Memory B cell (primary cell): Measurements from ENCODE around the gene RAPGEF3.
A peak's percentile ranks its signal among the peaks of the same experiment; 100 is the strongest.

Experiments used
- ATAC-seq: fragments of 150-1000 bp; cut with Tn5 transposase; 2 replicates; pipeline ENCODE4 v1.10.0; 2021; ENCODE audit warnings: low read depth, mild to moderate bottlenecking, moderate library complexity
- DNase-seq, 2 donors: peaks; one replicate each; pipeline ENCODE4 v3.0.0; 2022; ENCODE audit warnings: low spot score in 2 of 2
- H3K27ac Mint-ChIP-seq: one replicate; pipeline ENCODE4 v1.8.0; 2022; ENCODE audit warnings: mild to moderate bottlenecking, moderate library complexity, mixed read lengths
- H3K27me3 Mint-ChIP-seq: one replicate; pipeline ENCODE4 v1.8.0; 2022; ENCODE audit warnings: mixed read lengths
- H3K36me3 Mint-ChIP-seq: one replicate; pipeline ENCODE4 v1.8.0; 2022; ENCODE audit warnings: mild to moderate bottlenecking, mixed read lengths
- H3K4me1 Mint-ChIP-seq: one replicate; pipeline ENCODE4 v1.8.0; 2022; ENCODE audit warnings: mixed read lengths
- H3K4me3 Mint-ChIP-seq: one replicate; pipeline ENCODE4 v1.8.0; 2022; ENCODE audit warnings: mild to moderate bottlenecking, moderate library complexity, mixed read lengths
- H3K9me3 Mint-ChIP-seq: one replicate; pipeline ENCODE4 v1.8.0; 2022; ENCODE audit warnings: mixed read lengths

RAPGEF3 gene

DNA sequence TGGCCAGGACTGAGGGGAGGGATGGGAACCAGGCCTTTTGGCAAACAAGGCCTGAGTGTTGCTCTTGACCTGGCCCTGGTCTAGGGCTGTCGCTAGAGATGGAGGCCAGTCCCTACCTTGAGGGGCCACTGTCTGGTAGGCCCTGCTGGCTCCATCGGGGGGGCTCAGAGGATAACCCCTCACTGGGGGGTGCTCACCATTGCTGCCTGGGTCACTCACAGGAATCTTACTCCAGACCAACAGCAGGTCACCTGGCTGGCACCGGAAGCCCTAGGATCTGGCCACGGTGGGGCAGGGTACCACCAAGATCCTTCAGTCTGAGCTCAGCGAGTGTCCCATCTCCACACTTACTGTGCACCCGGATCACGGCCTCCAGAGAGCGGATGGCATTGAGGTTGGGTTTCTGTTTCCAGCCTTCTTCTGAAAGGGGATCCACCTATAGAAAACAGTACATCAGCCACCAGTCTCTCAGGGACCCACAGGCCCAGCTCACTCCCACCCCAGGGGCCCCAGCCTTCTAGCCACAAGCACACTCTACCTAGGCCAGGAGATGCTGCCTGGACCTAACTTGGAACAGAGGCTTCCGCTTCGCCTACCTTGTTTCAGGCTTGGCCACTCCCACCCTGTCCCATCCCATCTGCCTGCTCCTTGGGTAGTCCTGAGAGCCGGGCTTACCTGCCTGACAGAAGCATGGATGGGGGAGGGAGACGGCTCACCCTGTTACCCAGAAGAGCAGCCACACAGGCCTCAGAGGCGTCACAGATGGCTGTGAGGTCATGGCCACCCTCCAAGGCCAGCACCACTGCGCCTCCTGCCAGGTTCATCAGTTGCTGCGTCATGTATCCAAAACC lies 26.6 kb upstream of the RAPGEF3 start:
- H3K4me1 Mint-ChIP-seq: peaks cover 3% of the 10 kb centered on the region
- no peak overlapping the region for H3K4me3 Mint-ChIP-seq
- no peaks in the 10 kb centered on the region for H3K9me3 Mint-ChIP-seq
- no peak for ATAC-seq
- H3K27ac Mint-ChIP-seq: peak overlapping the region; percentile 24
- no peaks in the 10 kb centered on the region for H3K27me3 Mint-ChIP-seq
- no peak for DNase-seq
- H3K36me3 Mint-ChIP-seq: peaks cover 34% of the 10 kb centered on the region

DNA sequence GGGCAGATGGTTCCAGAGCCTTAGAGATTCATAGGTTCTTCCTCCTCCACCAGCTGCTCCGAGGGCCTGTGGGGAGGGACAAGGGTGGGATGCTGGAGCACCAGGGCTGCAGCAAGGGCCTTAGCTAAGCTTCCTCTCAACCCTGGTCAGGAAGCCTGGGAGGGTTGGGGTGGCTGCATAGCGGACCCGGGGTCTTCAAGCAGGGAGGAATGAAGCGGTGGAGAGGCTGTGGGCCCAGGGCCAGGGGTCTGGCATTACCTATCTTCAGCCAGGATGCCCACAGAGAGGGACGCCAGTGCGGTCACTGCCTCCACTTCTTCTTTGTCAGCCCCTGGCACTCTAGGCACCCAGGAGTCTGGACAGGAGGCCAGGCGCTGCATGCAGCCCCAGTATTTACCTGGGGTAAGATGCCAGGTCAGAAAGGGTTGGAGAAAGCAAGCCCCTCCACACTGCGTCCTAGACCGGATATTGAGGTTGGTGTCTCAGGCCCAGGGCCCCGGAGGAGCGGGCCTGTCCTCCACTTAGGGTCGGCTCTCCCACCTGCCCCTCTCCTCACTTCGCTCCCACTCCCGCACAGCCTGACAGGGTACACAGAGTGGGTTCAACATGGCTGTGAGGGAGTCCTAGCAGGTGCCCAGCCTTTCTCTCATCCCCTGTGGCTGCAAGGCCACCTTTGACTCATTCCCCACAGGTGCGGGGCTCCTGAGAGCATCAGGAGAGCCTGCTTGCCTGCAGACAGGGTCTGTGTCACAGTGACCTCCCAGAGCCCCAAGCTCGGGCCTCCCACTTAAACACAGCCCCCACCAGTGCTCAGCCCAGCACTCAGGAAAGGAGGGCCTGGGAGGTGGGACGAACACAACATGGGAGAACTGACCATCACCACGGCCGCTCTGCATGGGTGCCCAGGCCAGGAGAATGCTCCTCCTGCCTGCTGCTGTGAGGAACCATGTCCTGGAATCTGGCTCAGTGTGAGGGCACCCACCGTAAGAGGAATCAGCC lies 25.4 kb upstream of the RAPGEF3 start:
- Mint-ChIP-seq H3K4me3 (no peak overlapping the region), H3K4me1 (peaks cover 9% of the 10 kb centered on the region), H3K9me3 (no peaks in the 10 kb centered on the region), H3K27ac (peak overlapping the region; percentile 24), H3K36me3 (peaks cover 33% of the 10 kb centered on the region), H3K27me3 (no peaks in the 10 kb centered on the region)
- no peak for DNase-seq
- no peak for ATAC-seq

DNA sequence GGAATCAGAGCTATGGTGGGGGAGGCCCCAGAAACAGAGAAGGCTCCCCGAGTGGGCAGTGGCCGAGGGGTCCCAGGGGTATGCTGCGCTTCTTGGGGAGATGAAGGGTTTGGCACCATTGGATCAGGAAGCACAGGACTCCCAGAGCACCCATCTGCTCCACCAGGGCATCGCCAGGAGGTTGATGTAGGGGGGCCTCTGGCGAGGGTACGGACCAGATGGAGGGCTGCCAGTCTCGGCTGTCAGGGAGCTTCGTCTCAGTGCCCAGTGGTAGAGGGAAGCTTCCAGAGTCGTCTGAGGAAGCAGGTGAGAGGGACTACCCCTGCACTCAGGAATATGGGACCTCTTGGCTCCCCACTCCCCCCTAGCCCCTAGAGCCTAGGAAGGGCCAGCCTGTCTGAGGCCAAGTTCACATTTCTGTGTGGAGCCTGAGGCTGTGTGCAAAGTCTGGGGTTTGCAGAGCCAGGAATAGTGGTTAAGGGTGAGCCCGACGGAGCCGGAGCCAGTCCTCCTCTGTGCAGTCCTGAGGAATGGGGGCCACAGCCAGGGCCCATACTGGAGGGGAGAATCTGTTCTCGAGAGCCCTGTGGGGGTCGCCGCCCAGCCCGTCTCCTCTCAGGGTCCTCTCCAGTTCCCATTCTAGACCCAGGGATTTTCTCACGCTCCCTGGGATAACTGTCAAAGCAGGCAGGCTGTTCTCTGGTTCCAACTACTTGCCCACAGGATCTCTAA lies 24.5 kb upstream of the RAPGEF3 start:
- H3K4me3 Mint-ChIP-seq: no peak overlapping the region
- peaks cover 9% of the 10 kb centered on the region for H3K4me1 Mint-ChIP-seq
- ATAC-seq (no peak), DNase-seq (no peak)
- no peaks in the 10 kb centered on the region for H3K9me3 Mint-ChIP-seq
- H3K36me3 Mint-ChIP-seq: peaks cover 27% of the 10 kb centered on the region
- peak overlapping the region; percentile 42 for H3K27ac Mint-ChIP-seq
- H3K27me3 Mint-ChIP-seq: no peaks in the 10 kb centered on the region

DNA sequence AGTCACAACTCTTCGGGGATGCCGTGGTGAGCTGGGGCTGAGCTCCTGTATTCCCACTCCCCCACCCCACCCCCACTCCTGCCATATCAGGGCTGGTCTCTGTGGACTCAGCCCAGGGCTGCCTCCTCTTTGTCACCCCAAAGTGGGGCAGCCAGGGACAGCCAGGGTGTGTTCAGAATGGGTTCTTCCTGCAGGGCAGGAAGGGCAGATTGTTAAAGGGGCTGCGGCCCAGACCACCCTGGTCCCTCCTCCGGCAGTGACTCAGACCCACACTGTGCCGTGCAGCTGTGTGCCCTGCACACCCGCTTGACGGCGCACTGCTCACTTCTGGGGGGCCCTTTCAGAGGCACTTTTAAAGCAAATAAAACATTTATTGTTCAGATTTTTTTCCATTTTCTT lies 23.7 kb upstream of the RAPGEF3 start:
- no peaks in the 10 kb centered on the region for H3K9me3 Mint-ChIP-seq

DNA sequence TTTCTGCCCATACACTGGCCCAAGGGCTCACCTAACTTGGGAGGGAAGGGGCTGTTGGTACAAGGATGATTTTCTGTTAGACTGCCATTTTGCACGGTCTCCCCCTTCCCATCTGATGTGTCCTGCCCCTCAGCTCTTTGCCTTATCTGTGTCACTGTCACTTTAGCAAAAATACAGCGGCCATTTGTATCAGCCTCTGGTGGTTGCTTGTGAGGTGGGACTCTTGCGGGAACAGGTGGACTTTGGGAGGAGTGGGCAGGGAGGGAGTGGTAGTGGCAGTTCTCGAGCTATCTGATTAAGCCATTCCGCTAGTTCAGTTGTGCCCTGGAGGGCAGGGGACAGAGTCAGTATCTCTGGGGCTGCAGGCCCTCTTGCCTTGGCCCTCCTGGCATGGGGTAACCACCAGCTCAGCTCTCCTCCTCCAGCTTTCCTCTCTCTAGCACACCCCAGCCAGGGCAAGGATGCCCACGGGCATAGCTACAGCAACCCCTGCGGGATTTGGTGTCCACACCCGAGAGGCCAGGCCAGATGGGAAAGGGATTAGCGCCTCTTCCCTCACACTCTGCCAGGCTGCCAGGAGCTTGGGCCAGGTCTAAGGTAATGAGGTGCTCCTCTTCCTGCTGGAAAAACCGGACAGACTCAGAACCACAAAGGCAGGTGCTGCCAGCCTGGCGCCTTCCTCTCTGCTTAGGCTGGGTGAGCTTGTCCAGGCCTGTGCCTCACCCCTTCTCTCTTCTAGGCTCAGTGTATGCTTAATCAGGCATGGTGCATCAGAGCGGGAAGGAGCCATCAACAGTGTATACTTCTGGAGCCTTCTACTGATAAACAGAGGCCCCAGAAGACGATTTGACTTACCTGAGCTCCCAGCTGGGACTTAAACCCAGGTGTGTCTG lies 23.0 kb upstream of the RAPGEF3 start:
- Mint-ChIP-seq H3K27ac (peak overlapping the region; percentile 9), H3K27me3 (no peaks in the 10 kb centered on the region), H3K9me3 (no peaks in the 10 kb centered on the region), H3K4me3 (no peak overlapping the region), H3K36me3 (peaks cover 15% of the 10 kb centered on the region), H3K4me1 (peaks cover 13% of the 10 kb centered on the region)
- DNase-seq (no peak), ATAC-seq (no peak)

More for the DNA sequence above, 23.7 kb upstream of the RAPGEF3 start:
- ATAC-seq: no peak
- H3K4me1 Mint-ChIP-seq: peaks cover 13% of the 10 kb centered on the region
- H3K27me3 Mint-ChIP-seq: no peaks in the 10 kb centered on the region
- H3K4me3 Mint-ChIP-seq: no peak overlapping the region
- H3K27ac Mint-ChIP-seq: peak overlapping the region; percentile 42
- peaks cover 19% of the 10 kb centered on the region for H3K36me3 Mint-ChIP-seq
- DNase-seq: no peak

DNA sequence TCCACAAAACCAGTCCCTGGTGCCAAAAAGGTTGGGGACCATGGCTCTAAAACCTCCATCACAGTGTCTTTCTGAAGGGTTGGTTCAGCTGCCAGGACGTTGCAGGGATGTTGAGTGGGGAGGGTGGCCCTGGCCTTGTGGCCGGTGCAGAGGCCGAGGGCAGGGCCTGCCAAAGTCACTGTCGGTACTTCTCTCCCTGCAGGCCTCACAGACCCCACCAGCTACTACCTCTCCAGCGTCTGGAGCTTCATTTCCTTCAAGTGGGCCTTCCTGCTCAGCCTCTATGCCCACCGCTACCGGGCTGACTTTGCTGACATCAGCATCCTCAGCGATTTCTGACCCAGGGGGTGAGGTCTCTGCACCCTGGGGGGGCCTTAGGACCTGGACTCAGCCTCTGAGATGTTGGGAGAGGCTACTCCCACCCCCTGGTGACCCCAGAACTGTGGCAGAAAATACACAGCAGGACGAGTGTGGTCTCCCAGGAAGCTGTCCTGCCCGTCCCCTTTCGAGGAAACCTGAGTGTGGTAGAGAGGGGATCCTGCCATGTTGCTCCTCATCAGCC lies 21.3 kb upstream of the RAPGEF3 start:
- Mint-ChIP-seq H3K27ac (no peak overlapping the region), H3K9me3 (no peaks in the 10 kb centered on the region), H3K36me3 (peaks cover 5% of the 10 kb centered on the region), H3K27me3 (no peaks in the 10 kb centered on the region), H3K4me1 (peaks cover 23% of the 10 kb centered on the region), H3K4me3 (no peak overlapping the region)
- ATAC-seq (no peak), DNase-seq (no peak)

DNA sequence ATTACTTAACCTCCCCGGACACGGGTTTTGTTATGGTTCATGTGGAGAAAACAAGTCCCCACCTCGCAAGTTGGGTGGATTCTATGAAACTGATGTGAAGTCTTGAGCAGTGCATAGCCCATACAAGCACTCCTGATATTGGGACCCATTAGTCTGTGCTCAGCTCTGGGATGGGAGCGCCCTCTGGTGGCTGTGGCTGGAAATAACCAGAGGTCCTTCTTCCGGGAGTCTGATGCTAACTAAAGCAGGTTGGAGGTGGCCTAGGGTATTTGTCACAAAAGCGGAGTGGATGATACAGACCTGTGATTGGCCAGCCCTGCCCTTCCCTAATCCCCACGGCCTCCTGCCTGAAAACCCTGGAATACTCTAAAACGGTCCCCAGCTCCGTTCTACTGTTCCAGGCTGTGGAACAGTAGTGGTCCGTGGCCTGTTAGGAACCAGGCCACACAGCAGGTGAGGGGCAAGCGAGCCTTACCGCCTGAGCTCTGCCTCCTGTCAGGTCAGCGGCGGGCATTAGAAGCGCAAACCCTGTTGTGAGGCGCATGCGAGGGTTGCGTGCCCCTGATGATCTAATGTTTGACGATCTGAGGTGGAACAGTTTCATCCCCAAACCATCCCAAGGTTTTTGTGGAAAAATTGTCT lies 20.7 kb upstream of the RAPGEF3 start:
- peaks cover 27% of the 10 kb centered on the region for H3K4me1 Mint-ChIP-seq

DNA sequence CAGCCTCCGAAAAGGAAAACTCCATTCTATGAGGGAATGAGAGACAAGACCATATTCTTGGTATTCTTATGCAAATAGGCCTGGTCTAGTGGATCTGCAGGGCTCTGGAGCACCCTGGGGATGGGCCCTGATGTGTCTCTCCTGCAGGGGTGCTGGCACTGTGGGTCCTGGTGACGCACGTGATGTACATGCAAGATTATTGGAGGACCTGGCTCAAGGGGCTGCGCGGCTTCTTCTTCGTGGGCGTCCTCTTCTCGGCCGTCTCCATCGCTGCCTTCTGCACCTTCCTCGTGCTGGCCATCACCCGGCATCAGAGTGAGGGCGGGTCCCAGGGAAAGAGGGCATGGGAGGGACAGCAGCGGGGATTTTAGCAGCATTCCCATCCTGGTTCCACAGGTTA lies 20.2 kb upstream of the RAPGEF3 start:
- no peaks in the 10 kb centered on the region for H3K27me3 Mint-ChIP-seq
- peaks cover 3% of the 10 kb centered on the region for H3K36me3 Mint-ChIP-seq
- H3K4me3 Mint-ChIP-seq: no peak overlapping the region
- H3K27ac Mint-ChIP-seq: no peak overlapping the region
- peaks cover 28% of the 10 kb centered on the region for H3K4me1 Mint-ChIP-seq
- ATAC-seq (no peak), DNase-seq (no peak)
- no peaks in the 10 kb centered on the region for H3K9me3 Mint-ChIP-seq

More for the DNA sequence above, 20.7 kb upstream of the RAPGEF3 start:
- no peak overlapping the region for H3K27ac Mint-ChIP-seq
- no peak overlapping the region for H3K4me3 Mint-ChIP-seq
- no peaks in the 10 kb centered on the region for H3K9me3 Mint-ChIP-seq
- peak; percentile 94 for ATAC-seq
- peak; percentile 93 to 94 for DNase-seq
- H3K27me3 Mint-ChIP-seq: no peaks in the 10 kb centered on the region
- peaks cover 3% of the 10 kb centered on the region for H3K36me3 Mint-ChIP-seq

DNA sequence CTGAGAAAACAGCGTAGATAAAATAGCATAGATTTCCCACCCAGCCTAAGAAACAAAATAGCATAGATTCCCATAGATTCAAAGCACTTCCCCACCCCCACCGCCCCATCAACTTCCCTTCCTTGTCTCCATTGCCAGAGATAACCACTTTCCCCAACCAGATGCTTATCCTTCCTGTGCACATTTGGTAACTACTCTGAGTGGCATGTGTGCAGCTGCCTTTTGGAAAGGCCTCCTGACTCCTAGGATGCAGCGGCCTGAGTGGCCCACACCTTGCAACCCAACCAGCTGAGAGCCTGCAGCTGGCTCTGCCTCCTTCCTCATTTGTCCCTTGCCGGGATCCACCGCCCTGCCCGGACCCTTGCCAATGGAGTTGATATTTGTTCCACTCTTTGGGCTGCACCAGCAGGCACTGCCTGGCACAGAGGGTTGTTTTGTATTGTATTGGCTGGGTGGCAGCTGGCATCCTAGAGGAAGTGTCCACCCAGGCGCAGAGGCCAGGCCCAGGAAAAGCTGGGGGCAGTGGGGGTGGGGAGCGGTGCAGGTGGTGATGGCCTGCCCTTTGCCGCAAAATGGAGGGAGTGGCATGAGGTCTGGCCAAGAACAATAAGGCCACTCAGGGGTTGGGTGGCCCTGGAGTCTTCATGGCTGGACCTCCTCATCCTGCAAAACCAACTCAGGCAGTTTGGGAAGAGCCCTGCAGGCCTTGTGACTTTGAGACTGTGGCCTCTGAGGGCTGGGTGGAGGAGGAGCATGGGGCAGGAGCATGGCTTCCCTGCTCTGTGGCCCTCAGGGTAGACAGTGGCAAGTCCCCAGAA lies 19.3 kb upstream of the RAPGEF3 start:
- Mint-ChIP-seq H3K27ac (no peak overlapping the region), H3K27me3 (no peaks in the 10 kb centered on the region), H3K9me3 (no peaks in the 10 kb centered on the region), H3K4me3 (no peak overlapping the region), H3K36me3 (peaks cover 3% of the 10 kb centered on the region), H3K4me1 (peaks cover 29% of the 10 kb centered on the region)
- ATAC-seq (no peak), DNase-seq (no peak)

DNA sequence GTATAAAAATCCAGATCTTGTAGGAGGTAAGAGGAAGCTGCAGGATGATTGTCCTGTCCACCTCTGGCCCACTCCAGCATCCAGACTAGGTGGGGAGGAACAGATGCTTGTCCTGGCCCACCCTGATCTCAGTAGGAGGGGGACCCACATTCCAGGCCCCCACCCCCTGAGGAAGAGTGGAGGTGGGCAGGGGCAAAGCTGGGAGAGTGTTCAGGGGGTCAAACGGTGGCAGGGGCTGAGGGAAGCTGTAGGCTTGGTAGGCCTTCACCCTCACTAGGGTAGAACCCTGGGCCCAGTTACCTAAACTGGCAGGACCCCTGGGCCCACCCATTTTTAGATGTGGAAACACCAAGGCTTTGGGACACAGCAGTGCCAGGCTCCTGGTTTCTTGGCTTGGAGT lies 18.5 kb upstream of the RAPGEF3 start:
- no peak for ATAC-seq

DNA sequence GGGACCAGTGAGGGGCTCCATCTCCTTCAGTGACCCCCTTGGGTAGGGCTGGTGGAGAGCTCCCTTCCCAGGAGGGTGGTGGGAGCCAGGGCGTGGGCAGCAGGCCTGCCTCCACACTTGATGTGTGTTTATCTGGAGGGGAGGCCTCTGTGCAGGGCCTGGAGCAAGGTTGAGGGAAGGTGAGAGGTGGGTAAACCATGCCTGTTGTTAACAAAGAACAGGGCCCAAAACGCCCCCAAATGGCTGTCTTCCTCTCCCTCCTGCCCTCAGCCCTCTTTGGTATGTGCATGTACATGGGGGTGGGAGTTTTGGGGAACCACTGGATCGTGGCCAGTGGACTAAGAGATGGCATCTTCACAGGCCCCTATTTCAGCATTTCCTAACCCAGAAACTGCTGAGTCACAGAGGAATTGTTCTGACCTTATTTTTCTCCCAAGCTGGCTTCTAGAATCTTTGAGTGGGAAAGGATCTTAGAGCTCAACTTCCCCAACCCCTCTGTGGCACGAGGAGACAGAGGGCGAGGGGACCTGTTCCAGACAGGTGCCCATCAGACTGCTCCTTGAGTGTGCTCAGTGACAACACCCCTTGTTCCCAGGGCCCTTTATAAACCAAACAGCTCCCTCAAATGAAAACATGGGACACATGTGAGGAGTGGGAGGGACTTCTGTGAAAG lies 17.9 kb upstream of the RAPGEF3 start:
- peaks cover 29% of the 10 kb centered on the region for H3K4me1 Mint-ChIP-seq
- H3K27ac Mint-ChIP-seq: no peak overlapping the region
- no peaks in the 10 kb centered on the region for H3K36me3 Mint-ChIP-seq

More for the DNA sequence above, 18.5 kb upstream of the RAPGEF3 start:
- no peaks in the 10 kb centered on the region for H3K27me3 Mint-ChIP-seq
- no peak overlapping the region for H3K27ac Mint-ChIP-seq
- H3K9me3 Mint-ChIP-seq: no peaks in the 10 kb centered on the region
- H3K4me3 Mint-ChIP-seq: no peak overlapping the region
- no peaks in the 10 kb centered on the region for H3K36me3 Mint-ChIP-seq
- H3K4me1 Mint-ChIP-seq: peaks cover 29% of the 10 kb centered on the region
- DNase-seq: no peak

More for the DNA sequence above, 17.9 kb upstream of the RAPGEF3 start:
- Mint-ChIP-seq H3K27me3 (no peaks in the 10 kb centered on the region), H3K4me3 (no peak overlapping the region), H3K9me3 (no peaks in the 10 kb centered on the region)
- DNase-seq: no peak
- no peak for ATAC-seq
